Thyroid gland (tissue), 4 donors: Measurements from ENCODE around the gene APAF1. TPM values are rescaled to one million over a fixed set of nuclear protein-coding genes. Genes with fewer than 3 reads are reported as not detected.

Experiments
- DNase-seq, 2 donors: peaks; one replicate each; pipeline ENCODE4 v3.0.0-alpha.2; 2019
- H3K27ac ChIP-seq, 3 donors: fragments of 200-600 bp; sonication (generic); 1 replicate in 2 of 3; 2 replicates in 1 of 3; pipeline ENCODE4 v1.5.1; 2016 to 2019; ENCODE audit warnings: mild to moderate bottlenecking in 1 of 3, moderate library complexity in 1 of 3
- H3K27me3 ChIP-seq: fragments of 200-600 bp; sonication (generic); one replicate; pipeline ENCODE4 v1.5.1; 2019
- H3K36me3 ChIP-seq, 2 donors: fragments of 200-600 bp; sonication (generic); one replicate each; pipeline ENCODE4 v1.5.1; 2016 to 2019
- H3K4me1 ChIP-seq, 2 donors: fragments of 200-600 bp; sonication (generic); one replicate each; pipeline ENCODE4 v1.5.1; 2017 to 2019
- H3K4me3 ChIP-seq, 3 donors: fragments of 200-600 bp; sonication (generic); replicated peaks in 1 of 3; 1 replicate in 2 of 3; 2 replicates in 1 of 3; pipeline ENCODE4 v1.5.1; 2016; ENCODE audit warnings: mild to moderate bottlenecking in 1 of 3
- H3K9me3 ChIP-seq: fragments of 200-600 bp; sonication (generic); one replicate; pipeline ENCODE4 v1.5.1; 2017
- POLR2A ChIP-seq, 2 donors: fragments of 450-650 bp; IDR thresholded peaks; one replicate each; pipeline ENCODE4 v1.6.1; 2017; ENCODE audit warnings: antibody characterized with exemption in 2 of 2, mild to moderate bottlenecking in 2 of 2, moderate library complexity in 1 of 2
- WGBS, 2 donors: methylation state at CpG; one replicate each; pipeline ENCODE4 v1.1.5; 2017; 5-methylcytosine and 5-hydroxymethylcytosine counted together
- intact Hi-C: fragments of 100-400 bp; cut with DNase I; formaldehyde crosslinking; loops from one replicate; pipeline ENCODE4 v1.15.1; 2023
- total RNA-seq, 4 donors: library from RNA; depleted of rRNA; stranded (reverse); fragments of >200 nt; gene quantifications; one replicate each; pipeline ENCODE4 v1.2.3, GENCODE V29; 2016
- TF ChIP-seq, protein P1 (sequence below), 6 experiments: fragments of 200-600 bp in 3 of 6; fragments of 450-650 bp in 3 of 6; sonication (generic) in 3 of 6; IDR thresholded peaks; one replicate each; pipeline ENCODE4 v1.5.1; 2016 to 2019; ENCODE audit warnings: antibody characterized with exemption in 6 of 6, mild to moderate bottlenecking in 2 of 6, inconsistent platforms in 1 of 6, moderate library complexity in 1 of 6

APAF1 gene
- total RNA-seq, 4 donors from 2014 or later: 11.7 to 17.2 (median 14.2) TPM

DNA sequence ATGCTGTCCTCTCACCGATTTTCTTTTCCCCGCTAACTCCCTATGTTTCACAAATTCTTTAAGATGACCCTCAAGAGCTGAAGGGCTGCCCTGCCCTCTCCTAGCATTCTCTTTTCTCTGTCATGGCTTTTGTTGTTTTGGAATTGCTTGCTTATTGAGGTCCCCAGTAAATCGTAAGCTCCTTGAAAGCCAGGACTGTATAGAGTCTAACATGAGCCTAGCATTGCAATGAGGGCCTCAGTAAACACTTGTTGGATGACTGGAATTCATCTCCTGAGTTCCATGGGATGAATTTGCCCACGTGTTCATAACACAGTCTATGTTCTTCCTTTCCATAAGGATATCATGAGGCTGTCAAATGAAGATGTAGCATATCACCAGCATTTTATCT lies 92.2 kb downstream of the APAF1 start:
- no peak for DNase-seq
- TF ChIP-seq, protein P1, sequence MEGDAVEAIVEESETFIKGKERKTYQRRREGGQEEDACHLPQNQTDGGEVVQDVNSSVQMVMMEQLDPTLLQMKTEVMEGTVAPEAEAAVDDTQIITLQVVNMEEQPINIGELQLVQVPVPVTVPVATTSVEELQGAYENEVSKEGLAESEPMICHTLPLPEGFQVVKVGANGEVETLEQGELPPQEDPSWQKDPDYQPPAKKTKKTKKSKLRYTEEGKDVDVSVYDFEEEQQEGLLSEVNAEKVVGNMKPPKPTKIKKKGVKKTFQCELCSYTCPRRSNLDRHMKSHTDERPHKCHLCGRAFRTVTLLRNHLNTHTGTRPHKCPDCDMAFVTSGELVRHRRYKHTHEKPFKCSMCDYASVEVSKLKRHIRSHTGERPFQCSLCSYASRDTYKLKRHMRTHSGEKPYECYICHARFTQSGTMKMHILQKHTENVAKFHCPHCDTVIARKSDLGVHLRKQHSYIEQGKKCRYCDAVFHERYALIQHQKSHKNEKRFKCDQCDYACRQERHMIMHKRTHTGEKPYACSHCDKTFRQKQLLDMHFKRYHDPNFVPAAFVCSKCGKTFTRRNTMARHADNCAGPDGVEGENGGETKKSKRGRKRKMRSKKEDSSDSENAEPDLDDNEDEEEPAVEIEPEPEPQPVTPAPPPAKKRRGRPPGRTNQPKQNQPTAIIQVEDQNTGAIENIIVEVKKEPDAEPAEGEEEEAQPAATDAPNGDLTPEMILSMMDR (IDR thresholded peaks at IDR 0.05): no peak
- H3K4me3 ChIP-seq: no peak overlapping the region
- 40 to 44% methylated on average over 4 of the region's 4 CpGs for WGBS, 2 donors
- H3K36me3 ChIP-seq: peaks cover 0 to under 1% of the 10 kb centered on the region in 2 donors
- intact Hi-C loops: no loop called here
- H3K9me3 ChIP-seq: no peaks in the 10 kb centered on the region
- H3K27me3 ChIP-seq: no peaks in the 10 kb centered on the region
- peaks cover 0 to 11% of the 10 kb centered on the region in 2 donors for H3K4me1 ChIP-seq
- no peak overlapping the region for H3K27ac ChIP-seq

DNA sequence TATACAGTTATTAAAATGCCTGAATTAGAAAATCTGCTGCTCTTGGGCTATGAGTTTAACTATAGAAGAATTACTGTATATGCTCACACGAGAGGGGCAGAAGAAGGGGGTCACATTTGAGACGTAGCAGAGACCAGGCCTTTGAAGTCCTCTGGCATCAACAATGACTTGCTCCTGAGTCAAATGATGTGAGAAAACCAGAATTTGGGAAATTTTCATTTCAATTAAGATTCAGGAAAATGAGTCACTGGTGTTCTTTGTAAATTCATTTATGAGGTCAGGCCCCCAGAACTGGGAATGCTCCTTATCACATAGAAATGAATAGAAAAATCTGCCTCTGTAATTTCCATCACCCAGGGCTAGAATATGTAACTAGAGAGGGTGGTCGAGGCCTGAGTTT lies 92.9 kb downstream of the APAF1 start:
- DNase-seq: no peak
- TF ChIP-seq POLR2A (IDR thresholded peaks at IDR 0.05): no peak
- TF ChIP-seq, protein P1 (IDR thresholded peaks at IDR 0.05): no peak
- no peak overlapping the region for H3K27ac ChIP-seq
- H3K27me3 ChIP-seq: no peaks in the 10 kb centered on the region
- H3K4me1 ChIP-seq: peaks cover 0 to 11% of the 10 kb centered on the region in 2 donors
- WGBS, 2 donors: 92 to 94% methylated on average over 3 of the region's 3 CpGs
- no peaks in the 10 kb centered on the region for H3K36me3 ChIP-seq
- H3K4me3 ChIP-seq: no peak overlapping the region
- intact Hi-C loops: no loop called here
- H3K9me3 ChIP-seq: no peaks in the 10 kb centered on the region

DNA sequence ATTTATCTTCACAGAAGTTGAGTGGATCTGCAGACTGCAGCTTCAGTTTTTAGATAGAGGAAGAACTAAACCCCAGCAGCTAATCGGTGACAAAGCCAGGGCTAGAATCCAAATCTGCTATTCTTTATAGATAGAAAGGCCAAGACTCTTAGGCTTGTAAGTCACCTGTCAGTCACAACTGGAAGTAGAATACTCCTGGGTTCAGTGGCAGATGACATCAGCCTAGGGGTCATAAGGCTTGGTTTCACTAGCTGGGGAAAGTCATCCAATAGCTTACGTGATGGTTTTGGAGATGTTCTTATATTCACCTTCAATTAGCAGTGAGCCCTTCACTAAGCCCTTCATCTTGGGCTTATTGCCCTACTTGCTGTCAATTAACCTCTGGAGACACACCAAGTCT lies 93.4 kb downstream of the APAF1 start:
- Histone ChIP-seq H3K36me3 (no peaks in the 10 kb centered on the region), H3K4me3 (no peak overlapping the region), H3K27ac (no peak overlapping the region), H3K27me3 (no peaks in the 10 kb centered on the region), H3K9me3 (no peaks in the 10 kb centered on the region), H3K4me1 (peaks cover 0 to 11% of the 10 kb centered on the region in 2 donors)
- DNase-seq: no peak
- WGBS, 2 donors: 89 to 93% methylated on average over 2 of the region's 2 CpGs
- no peak for TF ChIP-seq POLR2A (IDR thresholded peaks at IDR 0.05)
- TF ChIP-seq, protein P1 (IDR thresholded peaks at IDR 0.05): no peak
- intact Hi-C loops: no loop called here

DNA sequence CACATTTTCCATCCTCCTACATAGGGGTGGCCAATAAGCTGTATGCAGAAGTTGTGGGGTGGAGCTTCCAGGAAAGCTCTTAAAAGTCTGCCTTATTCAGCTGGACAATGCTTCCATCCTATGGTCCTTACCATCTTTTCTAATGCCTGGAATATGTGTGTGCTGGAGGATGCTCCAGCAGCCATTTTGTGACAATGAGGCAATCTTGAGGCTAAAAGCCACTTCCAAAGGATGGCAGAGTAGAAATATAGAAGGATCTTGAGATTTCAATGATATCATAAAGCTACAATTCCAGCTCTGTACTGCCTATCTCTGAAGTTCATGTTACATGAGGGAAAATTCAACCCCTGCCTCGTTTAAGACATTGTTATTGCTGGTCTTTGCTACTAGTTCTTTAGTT lies 95.7 kb downstream of the APAF1 start:
- intact Hi-C loops: no loop called here
- no peak for DNase-seq
- Histone ChIP-seq H3K27me3 (no peaks in the 10 kb centered on the region), H3K9me3 (no peaks in the 10 kb centered on the region), H3K4me3 (no peak overlapping the region), H3K27ac (no peak overlapping the region), H3K4me1 (peaks cover 0 to 13% of the 10 kb centered on the region in 2 donors), H3K36me3 (no peaks in the 10 kb centered on the region)
- no peak for TF ChIP-seq POLR2A (IDR thresholded peaks at IDR 0.05)
- TF ChIP-seq, protein P1 (IDR thresholded peaks at IDR 0.05): no peak
- 81 to 96% methylated on average over 1 of the region's 1 CpG for whole genome bisulfite sequencing, 2 donors

DNA sequence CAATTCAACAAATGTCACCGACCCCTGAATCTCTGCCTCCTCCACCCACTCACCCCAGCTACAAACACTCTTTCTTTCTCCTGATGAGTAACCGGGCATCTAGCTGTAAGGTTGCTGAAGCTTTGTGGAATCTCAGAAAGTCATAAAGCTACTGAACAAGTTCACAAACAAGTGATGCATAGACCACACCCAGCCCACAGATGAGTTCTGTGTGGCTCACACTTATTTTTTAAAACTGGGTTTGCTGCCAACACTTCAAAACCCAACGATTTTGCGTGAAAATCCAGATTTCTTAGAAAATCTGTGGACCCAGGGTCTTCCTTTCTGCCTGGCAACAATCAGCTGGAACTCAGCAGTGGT lies 96.1 kb downstream of the APAF1 start:
- intact Hi-C loops: no loop called here
- TF ChIP-seq POLR2A (IDR thresholded peaks at IDR 0.05): no peak
- TF ChIP-seq, protein P1 (IDR thresholded peaks at IDR 0.05): no peak
- no peak overlapping the region for H3K27ac ChIP-seq
- 72 to 87% methylated on average over 4 of the region's 4 CpGs for WGBS, 2 donors
- H3K4me1 ChIP-seq: peaks cover 4 to 17% of the 10 kb centered on the region in 2 donors
- no peaks in the 10 kb centered on the region for H3K9me3 ChIP-seq
- H3K36me3 ChIP-seq: no peaks in the 10 kb centered on the region
- no peak overlapping the region for H3K4me3 ChIP-seq
- no peak for DNase-seq
- no peaks in the 10 kb centered on the region for H3K27me3 ChIP-seq
